Fibroblast of lung (primary cell): ENCODE measurements around the gene CWC15.

Source experiments
- EZH2 ChIP-seq: IDR thresholded peaks from 2 replicates; pipeline ENCODE4 v1.5.1; 2012; ENCODE audit warnings: low read length, control low read depth, mild to moderate bottlenecking; ENCODE audit errors: missing control alignments
- TF ChIP-seq, protein P1 (sequence below), 2 donors: IDR thresholded peaks in 1 of 2; conservative IDR thresholded peaks in 1 of 2; 1 replicate in 1 of 2; 2 replicates in 1 of 2; pipeline ENCODE4 v1.5.1; 2011 to 2012; ENCODE audit warnings: low read length in 2 of 2, control low read depth in 1 of 2, inconsistent platforms in 1 of 2, low read depth in 1 of 2, mild to moderate bottlenecking in 1 of 2

DNA sequence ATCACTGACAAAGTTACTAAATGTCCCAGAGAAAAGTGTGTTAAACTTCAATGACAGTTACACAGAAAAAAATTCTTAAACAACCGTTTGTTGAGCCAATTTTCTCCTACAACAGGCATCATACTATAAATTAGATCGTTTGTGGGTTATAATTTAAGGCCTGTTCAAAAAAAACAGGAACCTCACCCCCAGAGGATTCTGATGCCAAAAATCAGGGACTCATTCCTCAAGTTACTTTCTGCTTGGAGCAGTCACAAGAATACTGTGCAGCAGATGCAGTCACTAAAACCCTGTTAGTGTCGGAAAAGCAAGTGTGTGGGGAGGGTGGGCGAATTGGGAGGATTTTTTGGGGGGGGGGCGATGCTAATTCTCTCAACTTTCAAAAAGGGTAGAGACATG lies 657 bp downstream of the CWC15 start:
- TF ChIP-seq, protein P1, sequence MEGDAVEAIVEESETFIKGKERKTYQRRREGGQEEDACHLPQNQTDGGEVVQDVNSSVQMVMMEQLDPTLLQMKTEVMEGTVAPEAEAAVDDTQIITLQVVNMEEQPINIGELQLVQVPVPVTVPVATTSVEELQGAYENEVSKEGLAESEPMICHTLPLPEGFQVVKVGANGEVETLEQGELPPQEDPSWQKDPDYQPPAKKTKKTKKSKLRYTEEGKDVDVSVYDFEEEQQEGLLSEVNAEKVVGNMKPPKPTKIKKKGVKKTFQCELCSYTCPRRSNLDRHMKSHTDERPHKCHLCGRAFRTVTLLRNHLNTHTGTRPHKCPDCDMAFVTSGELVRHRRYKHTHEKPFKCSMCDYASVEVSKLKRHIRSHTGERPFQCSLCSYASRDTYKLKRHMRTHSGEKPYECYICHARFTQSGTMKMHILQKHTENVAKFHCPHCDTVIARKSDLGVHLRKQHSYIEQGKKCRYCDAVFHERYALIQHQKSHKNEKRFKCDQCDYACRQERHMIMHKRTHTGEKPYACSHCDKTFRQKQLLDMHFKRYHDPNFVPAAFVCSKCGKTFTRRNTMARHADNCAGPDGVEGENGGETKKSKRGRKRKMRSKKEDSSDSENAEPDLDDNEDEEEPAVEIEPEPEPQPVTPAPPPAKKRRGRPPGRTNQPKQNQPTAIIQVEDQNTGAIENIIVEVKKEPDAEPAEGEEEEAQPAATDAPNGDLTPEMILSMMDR (conservative IDR thresholded peaks at IDR 0.05 in 1 of 2, IDR thresholded peaks at IDR 0.05 in 1 of 2; ENCODE audit: low read depth in 1 of 2, low read length in 2 of 2) = no peak
- TF ChIP-seq EZH2 = no peak
